ENCODE results near the gene PPP1R12A.
A peak's percentile ranks its signal among the peaks of the same experiment; 100 is the strongest.

Gene PPP1R12A

GRCh38 chr12:79858518-79858917 lies 76.4 kb downstream of the PPP1R12A start:
- no peak for DNase-seq (ENCODE audit: low read depth, low spot score)
- Histone ChIP-seq H3K27me3 (ENCODE audit: insufficient read depth, insufficient read length) (no peaks in the 10 kb centered on the region), H3K4me1 (ENCODE audit: insufficient read depth, insufficient read length) (no peaks in the 10 kb centered on the region), H3K9me3 (ENCODE audit: insufficient read depth, low read length) (no peaks in the 10 kb centered on the region), H3K4me3 (ENCODE audit: insufficient read length, low read depth) (no peak overlapping the region), H3K36me3 (ENCODE audit: insufficient read depth, insufficient read length, low read length) (peaks cover 5% of the 10 kb centered on the region), H3K9ac (ENCODE audit: insufficient read length, low read depth) (no peak overlapping the region)
- TF ChIP-seq ZNF274 (IDR thresholded peaks at IDR 0.05; ENCODE audit: low read depth, low read length) (no peak), SUZ12 (IDR thresholded peaks at IDR 0.05; ENCODE audit: extremely low read depth, insufficient read depth, insufficient read length) (no peak), YY1 (IDR thresholded peaks at IDR 0.05; ENCODE audit: insufficient read depth, insufficient read length) (no peak)

- H3K27me3 ChIP-seq (ENCODE audit: insufficient read depth, insufficient read length), result no peaks in the 10 kb centered on the region
- no peak overlapping the region for H3K4me3 ChIP-seq (ENCODE audit: insufficient read length, low read depth)
- no peaks in the 10 kb centered on the region for H3K4me1 ChIP-seq (ENCODE audit: insufficient read depth, insufficient read length)
- H3K9me3 ChIP-seq (ENCODE audit: insufficient read depth, low read length), result no peaks in the 10 kb centered on the region
- H3K9ac ChIP-seq (ENCODE audit: insufficient read length, low read depth), result no peak overlapping the region
- no peak for DNase-seq (ENCODE audit: low read depth, low spot score)
- no peak for TF ChIP-seq SUZ12 (IDR thresholded peaks at IDR 0.05; ENCODE audit: extremely low read depth, insufficient read depth, insufficient read length)
- no peak for TF ChIP-seq ZNF274 (IDR thresholded peaks at IDR 0.05; ENCODE audit: low read depth, low read length)
- no peak for TF ChIP-seq YY1 (IDR thresholded peaks at IDR 0.05; ENCODE audit: insufficient read depth, insufficient read length)
- peaks cover 7% of the 10 kb centered on the region for H3K36me3 ChIP-seq (ENCODE audit: insufficient read depth, insufficient read length, low read length)
These were observed 77.2 kb downstream of the PPP1R12A start for GRCh38 chr12:79857675-79858074.

- H3K27me3 ChIP-seq (ENCODE audit: insufficient read depth, insufficient read length), result no peaks in the 10 kb centered on the region
- H3K36me3 ChIP-seq (ENCODE audit: insufficient read depth, insufficient read length, low read length), result peaks cover 2% of the 10 kb centered on the region
- no peak overlapping the region for H3K9ac ChIP-seq (ENCODE audit: insufficient read length, low read depth)
- H3K4me1 ChIP-seq (ENCODE audit: insufficient read depth, insufficient read length), result no peaks in the 10 kb centered on the region
- H3K9me3 ChIP-seq (ENCODE audit: insufficient read depth, low read length), result no peaks in the 10 kb centered on the region
- H3K4me3 ChIP-seq (ENCODE audit: insufficient read length, low read depth), result no peak overlapping the region
- TF ChIP-seq YY1 (IDR thresholded peaks at IDR 0.05; ENCODE audit: insufficient read depth, insufficient read length) (no peak), ZNF274 (IDR thresholded peaks at IDR 0.05; ENCODE audit: low read depth, low read length) (no peak)
- no peak for DNase-seq (ENCODE audit: low read depth, low spot score)
These were observed 84.1 kb downstream of the PPP1R12A start for GRCh38 chr12:79850610-79851299.

GRCh38 chr12:79848339-79848738 lies 86.6 kb downstream of the PPP1R12A start:
- H3K27me3 ChIP-seq (ENCODE audit: insufficient read depth, insufficient read length), result no peaks in the 10 kb centered on the region
- no peak overlapping the region for H3K4me3 ChIP-seq (ENCODE audit: insufficient read length, low read depth)
- peaks cover 5% of the 10 kb centered on the region; the same call in 1 of the 2 replicates for H3K9me3 ChIP-seq (ENCODE audit: insufficient read depth, low read length)
- TF ChIP-seq ZNF274 (IDR thresholded peaks at IDR 0.05; ENCODE audit: low read depth, low read length), result no peak
- no peak for TF ChIP-seq YY1 (IDR thresholded peaks at IDR 0.05; ENCODE audit: insufficient read depth, insufficient read length)
- TF ChIP-seq SUZ12 (IDR thresholded peaks at IDR 0.05; ENCODE audit: extremely low read depth, insufficient read depth, insufficient read length), result no peak
- DNase-seq (ENCODE audit: low read depth, low spot score), result no peak
- no peaks in the 10 kb centered on the region for H3K4me1 ChIP-seq (ENCODE audit: insufficient read depth, insufficient read length)
- no peak overlapping the region for H3K9ac ChIP-seq (ENCODE audit: insufficient read length, low read depth)
- peaks cover 9% of the 10 kb centered on the region for H3K36me3 ChIP-seq (ENCODE audit: insufficient read depth, insufficient read length, low read length)

GRCh38 chr12:79847417-79847816 lies 87.5 kb downstream of the PPP1R12A start:
- Histone ChIP-seq H3K9ac (ENCODE audit: insufficient read length, low read depth) (no peak overlapping the region), H3K27me3 (ENCODE audit: insufficient read depth, insufficient read length) (no peaks in the 10 kb centered on the region), H3K36me3 (ENCODE audit: insufficient read depth, insufficient read length, low read length) (peaks cover 12% of the 10 kb centered on the region), H3K9me3 (ENCODE audit: insufficient read depth, low read length) (peaks cover 5% of the 10 kb centered on the region; the same call in 1 of the 2 replicates), H3K4me3 (ENCODE audit: insufficient read length, low read depth) (no peak overlapping the region), H3K4me1 (ENCODE audit: insufficient read depth, insufficient read length) (no peaks in the 10 kb centered on the region)
- TF ChIP-seq SUZ12 (IDR thresholded peaks at IDR 0.05; ENCODE audit: extremely low read depth, insufficient read depth, insufficient read length) (no peak), ZNF274 (IDR thresholded peaks at IDR 0.05; ENCODE audit: low read depth, low read length) (no peak), YY1 (IDR thresholded peaks at IDR 0.05; ENCODE audit: insufficient read depth, insufficient read length) (no peak)
- DNase-seq (ENCODE audit: low read depth, low spot score), result no peak

GRCh38 chr12:79844693-79845092 lies 90.2 kb downstream of the PPP1R12A start:
- TF ChIP-seq SUZ12 (IDR thresholded peaks at IDR 0.05; ENCODE audit: extremely low read depth, insufficient read depth, insufficient read length), result no peak
- no peak for TF ChIP-seq ZNF274 (IDR thresholded peaks at IDR 0.05; ENCODE audit: low read depth, low read length)
- TF ChIP-seq YY1 (IDR thresholded peaks at IDR 0.05; ENCODE audit: insufficient read depth, insufficient read length), result no peak
- Histone ChIP-seq H3K36me3 (ENCODE audit: insufficient read depth, insufficient read length, low read length) (peaks cover 21% of the 10 kb centered on the region), H3K9ac (ENCODE audit: insufficient read length, low read depth) (no peak overlapping the region), H3K4me3 (ENCODE audit: insufficient read length, low read depth) (no peak overlapping the region), H3K4me1 (ENCODE audit: insufficient read depth, insufficient read length) (no peaks in the 10 kb centered on the region), H3K9me3 (ENCODE audit: insufficient read depth, low read length) (peaks cover 17% of the 10 kb centered on the region), H3K27me3 (ENCODE audit: insufficient read depth, insufficient read length) (no peaks in the 10 kb centered on the region)
- peak; percentile 69 for DNase-seq (ENCODE audit: low read depth, low spot score)

GRCh38 chr12:79843978-79844377 lies 90.9 kb downstream of the PPP1R12A start:
- peaks cover 24% of the 10 kb centered on the region for H3K9me3 ChIP-seq (ENCODE audit: insufficient read depth, low read length)
- H3K9ac ChIP-seq (ENCODE audit: insufficient read length, low read depth), result no peak overlapping the region
- no peak overlapping the region for H3K4me3 ChIP-seq (ENCODE audit: insufficient read length, low read depth)
- H3K27me3 ChIP-seq (ENCODE audit: insufficient read depth, insufficient read length), result no peaks in the 10 kb centered on the region
- TF ChIP-seq SUZ12 (IDR thresholded peaks at IDR 0.05; ENCODE audit: extremely low read depth, insufficient read depth, insufficient read length), result no peak
- no peak for TF ChIP-seq YY1 (IDR thresholded peaks at IDR 0.05; ENCODE audit: insufficient read depth, insufficient read length)
- no peak for TF ChIP-seq ZNF274 (IDR thresholded peaks at IDR 0.05; ENCODE audit: low read depth, low read length)
- peaks cover 28% of the 10 kb centered on the region for H3K36me3 ChIP-seq (ENCODE audit: insufficient read depth, insufficient read length, low read length)
- no peak for DNase-seq (ENCODE audit: low read depth, low spot score)
- H3K4me1 ChIP-seq (ENCODE audit: insufficient read depth, insufficient read length), result no peaks in the 10 kb centered on the region

All from NT2/D1 (cell line).